Astrocyte of the cerebellum (primary cell): ENCODE data around the gene MARK4.
"Not testable (repeated sequence)": the region's sequence is repeated elsewhere in the genome, so short reads cannot be mapped to it uniquely, and the experiment has no call there.

ENCODE experiments used
- DNase-seq: peaks from one replicate; pipeline ENCODE4 v3.0.0-alpha.2; 2011; ENCODE audit warnings: low read depth
- H3K4me3 ChIP-seq: 2 replicates; pipeline ENCODE4 v1.5.1; 2011; ENCODE audit warnings: mild to moderate bottlenecking, low read depth, low read length, moderate library complexity
- CTCF ChIP-seq: IDR thresholded peaks from 2 replicates; pipeline ENCODE4 v1.5.1; 2012; ENCODE audit warnings: low read length, low read depth, moderate library complexity, mild to moderate bottlenecking; ENCODE audit errors: missing control alignments
- in situ Hi-C: cut with HindIII; loops from 2 replicates; pipeline ENCODE4 v1.10.0; 2017; ENCODE audit warnings: low sequenced_read_pairs

MARK4 gene

GRCh38 chr19:45306518-45307027 lies 55.5 kb downstream of the MARK4 start:
- no peak overlapping the region for H3K4me3 ChIP-seq
- in situ Hi-C loops, result no loop called here
- DNase-seq, result no peak
- no peak for TF ChIP-seq CTCF

- DNase-seq, result no peak
- no peak overlapping the region for H3K4me3 ChIP-seq
- TF ChIP-seq CTCF, result no peak
- in situ Hi-C loops, result no loop called here
These were observed 56.3 kb downstream of the MARK4 start for GRCh38 chr19:45307361-45307760.

- DNase-seq, in situ Hi-C loops, H3K4me3 ChIP-seq: not testable (repeated sequence)
These were observed 58.3 kb downstream of the MARK4 start for GRCh38 chr19:45309322-45309721.

- DNase-seq, result no peak
- in situ Hi-C loops, result no loop called here
- TF ChIP-seq CTCF, result no peak
- H3K4me3 ChIP-seq, result no peak overlapping the region
These were observed 60.5 kb downstream of the MARK4 start for GRCh38 chr19:45311621-45312020.

- in situ Hi-C loops, DNase-seq, H3K4me3 ChIP-seq: not testable (repeated sequence)
These were observed 61.2 kb downstream of the MARK4 start for GRCh38 chr19:45312285-45312684.

- in situ Hi-C loops, result no loop called here
- DNase-seq, result no peak
- no peak for TF ChIP-seq CTCF
- H3K4me3 ChIP-seq, result no peak overlapping the region
These were observed 63.7 kb downstream of the MARK4 start for GRCh38 chr19:45314708-45315245.

GRCh38 chr19:45315304-45315703 lies 64.2 kb downstream of the MARK4 start:
- no peak overlapping the region for H3K4me3 ChIP-seq
- no peak for TF ChIP-seq CTCF
- no peak for DNase-seq
- in situ Hi-C loops, result no loop called here

- in situ Hi-C loops, result no loop called here
These were observed 70.1 kb downstream of the MARK4 start for GRCh38 chr19:45320997-45321775.

More at GRCh38 chr19:45320997-45321775, 70.1 kb downstream of the MARK4 start:
- no peak for DNase-seq
- no peak for TF ChIP-seq CTCF
- no peak overlapping the region for H3K4me3 ChIP-seq
